Measurements from ENCODE around the gene SIGLEC9.

DNA sequence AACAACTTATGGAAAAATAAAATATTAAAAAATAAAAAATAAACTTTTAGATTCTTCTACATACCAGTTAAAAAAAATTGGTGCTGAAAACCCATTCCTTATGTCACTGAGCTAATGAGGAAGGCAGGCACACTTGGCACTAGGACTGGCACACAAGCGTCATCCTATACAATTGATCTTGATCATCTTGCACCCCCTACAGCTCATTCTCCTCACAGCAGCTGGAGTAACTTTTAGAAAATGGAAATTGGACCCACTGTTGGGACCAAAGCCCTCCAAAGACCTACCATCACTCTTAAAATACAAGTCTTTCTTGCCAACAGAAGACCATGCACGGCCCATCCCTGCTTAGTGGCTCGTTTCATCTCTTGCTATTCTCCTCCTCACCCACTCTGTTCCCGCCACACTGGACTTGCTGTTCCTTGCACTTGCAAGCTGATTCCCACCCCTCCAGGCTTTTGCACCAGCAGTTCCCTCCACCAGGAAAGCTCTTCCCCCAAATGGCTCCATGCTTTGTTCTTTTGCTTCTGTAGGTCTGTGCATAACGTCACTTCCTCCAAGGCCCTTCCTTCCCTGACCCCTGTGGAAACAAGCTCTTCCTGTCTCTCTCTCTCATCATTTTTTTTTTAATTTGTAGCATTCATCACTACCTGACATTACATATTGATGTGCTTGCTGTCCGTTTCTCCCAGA is 28.1 kb upstream of the SIGLEC9 start:
- TF ChIP-seq POLR2AphosphoS5 (IDR thresholded peaks at IDR 0.05) = no peak
- TF ChIP-seq, protein P1, sequence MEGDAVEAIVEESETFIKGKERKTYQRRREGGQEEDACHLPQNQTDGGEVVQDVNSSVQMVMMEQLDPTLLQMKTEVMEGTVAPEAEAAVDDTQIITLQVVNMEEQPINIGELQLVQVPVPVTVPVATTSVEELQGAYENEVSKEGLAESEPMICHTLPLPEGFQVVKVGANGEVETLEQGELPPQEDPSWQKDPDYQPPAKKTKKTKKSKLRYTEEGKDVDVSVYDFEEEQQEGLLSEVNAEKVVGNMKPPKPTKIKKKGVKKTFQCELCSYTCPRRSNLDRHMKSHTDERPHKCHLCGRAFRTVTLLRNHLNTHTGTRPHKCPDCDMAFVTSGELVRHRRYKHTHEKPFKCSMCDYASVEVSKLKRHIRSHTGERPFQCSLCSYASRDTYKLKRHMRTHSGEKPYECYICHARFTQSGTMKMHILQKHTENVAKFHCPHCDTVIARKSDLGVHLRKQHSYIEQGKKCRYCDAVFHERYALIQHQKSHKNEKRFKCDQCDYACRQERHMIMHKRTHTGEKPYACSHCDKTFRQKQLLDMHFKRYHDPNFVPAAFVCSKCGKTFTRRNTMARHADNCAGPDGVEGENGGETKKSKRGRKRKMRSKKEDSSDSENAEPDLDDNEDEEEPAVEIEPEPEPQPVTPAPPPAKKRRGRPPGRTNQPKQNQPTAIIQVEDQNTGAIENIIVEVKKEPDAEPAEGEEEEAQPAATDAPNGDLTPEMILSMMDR (IDR thresholded peaks at IDR 0.05) = no peak

Data from transverse colon (tissue), 4 donors.